ENCODE measurements around the gene KLHL9.
"Not testable (repeated sequence)": the region's sequence is repeated elsewhere in the genome, so short reads cannot be mapped to it uniquely, and the experiment has no call there.

KLHL9 gene

GRCh38 chr9:21334701-21335632, at the start of gene KLHL9:
Gene KLHL9 (minus strand): TSS chr9:21335404. CDS start chr9:21334859, 545 bp downstream.
- H3K36me3 ChIP-seq: peaks cover 10% of the 10 kb centered on the region
- H3K9me3 ChIP-seq: no peaks in the 10 kb centered on the region
- TF ChIP-seq CTCF (IDR thresholded peaks at IDR 0.05): peak; percentile 20
- peak within 1 kb of the TSS; percentile 93 for H3K27ac ChIP-seq
- H3K27me3 ChIP-seq: peaks cover 6% of the 10 kb centered on the region
- H3K4me1 ChIP-seq (ENCODE audit: control insufficient read depth in 1 of 2, insufficient read depth in 1 of 2, low read depth in 1 of 2, low read length in 1 of 2): peaks cover 41 to 43% of the 10 kb centered on the region in 2 experiments
- H3K4me3 ChIP-seq (ENCODE audit: low read depth in 1 of 2, low read length in 1 of 2): peak within 1 kb of the TSS; percentile 78 to 92

- peaks cover 4% of the 10 kb centered on the region for H3K27me3 ChIP-seq
- no peak overlapping the region for H3K4me3 ChIP-seq (ENCODE audit: low read depth in 1 of 2, low read length in 1 of 2)
Measured at GRCh38 chr9:21383627-21384026, 48.4 kb upstream of the KLHL9 start.

GRCh38 chr9:21381448-21382339, 46.5 kb upstream of the KLHL9 start:
- H3K4me3 ChIP-seq (ENCODE audit: low read depth in 1 of 2, low read length in 1 of 2): no peak overlapping the region
- H3K9me3 ChIP-seq: no peaks in the 10 kb centered on the region
- H3K27me3 ChIP-seq: no peaks in the 10 kb centered on the region
- no peak for TF ChIP-seq CTCF (IDR thresholded peaks at IDR 0.05)
- peaks cover 6 to 21% of the 10 kb centered on the region in 2 experiments for H3K4me1 ChIP-seq (ENCODE audit: control insufficient read depth in 1 of 2, insufficient read depth in 1 of 2, low read depth in 1 of 2, low read length in 1 of 2)
- H3K36me3 ChIP-seq: no peaks in the 10 kb centered on the region
- no peak overlapping the region for H3K27ac ChIP-seq

More at GRCh38 chr9:21383627-21384026, 48.4 kb upstream of the KLHL9 start:
- TF ChIP-seq CTCF (IDR thresholded peaks at IDR 0.05): no peak
- no peaks in the 10 kb centered on the region for H3K9me3 ChIP-seq
- H3K36me3 ChIP-seq: no peaks in the 10 kb centered on the region
- peaks cover 6 to 21% of the 10 kb centered on the region in 2 experiments for H3K4me1 ChIP-seq (ENCODE audit: control insufficient read depth in 1 of 2, insufficient read depth in 1 of 2, low read depth in 1 of 2, low read length in 1 of 2)
- H3K27ac ChIP-seq: no peak overlapping the region

GRCh38 chr9:21371467-21371866, 36.3 kb upstream of the KLHL9 start:
- H3K27me3 ChIP-seq; H3K27ac ChIP-seq; H3K4me3 ChIP-seq (ENCODE audit: low read depth in 1 of 2, low read length in 1 of 2); H3K4me1 ChIP-seq (ENCODE audit: control insufficient read depth in 1 of 2, insufficient read depth in 1 of 2, low read depth in 1 of 2, low read length in 1 of 2); H3K36me3 ChIP-seq; H3K9me3 ChIP-seq: not testable (repeated sequence)

GRCh38 chr9:21367957-21368356, 32.8 kb upstream of the KLHL9 start, which contains the start of gene IFNA13:
Gene IFNA13 (minus strand): TSS chr9:21368057. CDS start chr9:21368010, 47 bp downstream.
- Histone ChIP-seq H3K27ac (no peak within 1 kb of the TSS), H3K9me3 (no peaks in the 10 kb centered on the region), H3K4me1 (ENCODE audit: control insufficient read depth in 1 of 2, insufficient read depth in 1 of 2, low read depth in 1 of 2, low read length in 1 of 2) (no peaks in the 10 kb centered on the region), H3K36me3 (no peaks in the 10 kb centered on the region), H3K27me3 (no peaks in the 10 kb centered on the region), H3K4me3 (ENCODE audit: low read depth in 1 of 2, low read length in 1 of 2) (no peak within 1 kb of the TSS)
- TF ChIP-seq CTCF (IDR thresholded peaks at IDR 0.05): no peak

GRCh38 chr9:21367169-21367568, 32.0 kb upstream of the KLHL9 start:
- H3K27ac ChIP-seq, H3K27me3 ChIP-seq, H3K36me3 ChIP-seq: not testable (repeated sequence)

More at GRCh38 chr9:21367169-21367568, 32.0 kb upstream of the KLHL9 start:
- not testable (repeated sequence) for H3K4me3 ChIP-seq (ENCODE audit: low read depth in 1 of 2, low read length in 1 of 2); H3K4me1 ChIP-seq (ENCODE audit: control insufficient read depth in 1 of 2, insufficient read depth in 1 of 2, low read depth in 1 of 2, low read length in 1 of 2); H3K9me3 ChIP-seq
